ENCODE data around the gene RHD. TPM values are rescaled to one million over a fixed set of nuclear protein-coding genes. Genes with fewer than 3 reads are reported as not detected.
A peak's percentile ranks its signal among the peaks of the same experiment; 100 is the strongest.
"Not testable (repeated sequence)": the region's sequence is repeated elsewhere in the genome, so short reads cannot be mapped to it uniquely, and the experiment has no call there.

Gene RHD
- total RNA-seq, 2 experiments from 2014 or later, result not detected

DNA sequence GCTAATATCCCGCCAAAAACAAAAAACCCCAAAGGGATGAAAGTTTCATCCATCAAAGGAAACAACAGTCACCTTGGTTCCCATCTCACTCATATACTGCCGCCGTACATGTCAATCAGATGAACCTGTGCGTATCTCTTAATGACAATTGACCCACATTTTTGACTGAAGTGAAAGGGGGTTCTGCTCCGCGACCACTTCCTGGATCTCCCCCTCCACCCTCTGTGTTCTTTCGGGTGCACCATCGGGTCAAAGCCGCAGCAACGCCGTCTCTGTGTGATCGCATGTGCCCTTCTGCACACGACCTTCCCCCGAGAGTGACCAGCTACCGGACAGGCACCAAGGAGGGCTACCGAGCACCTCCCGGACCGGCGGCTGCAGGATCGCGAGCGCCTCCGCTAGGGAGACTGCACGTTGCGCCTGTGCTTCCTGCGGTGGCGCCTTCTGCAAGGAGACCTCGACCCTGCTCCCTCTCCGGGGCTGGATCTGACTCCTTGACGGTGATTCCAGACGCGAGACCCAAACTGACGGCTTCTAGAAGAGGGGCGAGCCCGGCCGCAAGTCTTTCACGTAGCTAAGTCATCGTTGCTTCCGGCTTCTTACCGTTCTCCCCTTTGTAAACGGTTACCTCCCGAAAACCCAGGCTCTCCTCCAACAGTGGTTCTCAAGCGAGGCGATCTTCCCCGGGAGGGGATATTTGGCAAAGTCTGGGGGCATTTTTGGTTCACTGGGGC, 5.6 kb upstream of the RHD start:
- peak overlapping the region; percentile 88 for H3K27ac Mint-ChIP-seq
- CTCF ChIA-PET; H3K36me3 Mint-ChIP-seq (ENCODE audit: low read depth); H3K27me3 Mint-ChIP-seq (ENCODE audit: low read depth); H3K9me3 Mint-ChIP-seq: not testable (repeated sequence)
- DNase-seq, result peak; percentile 34
- peak overlapping the region; percentile 86 for H3K4me3 Mint-ChIP-seq
- peaks cover 11% of the 10 kb centered on the region for H3K4me1 Mint-ChIP-seq (ENCODE audit: low read depth)
- intact Hi-C loops (cut with micrococcal nuclease), result loop anchor here (1.0 kb wide), 1 partner anchor 19 kb away; the partner anchor contains the start of gene RSRP1

- peak overlapping the region; percentile 74 for H3K27ac Mint-ChIP-seq
- peak; percentile 83 for DNase-seq
- H3K4me1 Mint-ChIP-seq (ENCODE audit: low read depth); H3K36me3 Mint-ChIP-seq (ENCODE audit: low read depth); H3K27me3 Mint-ChIP-seq (ENCODE audit: low read depth); H3K9me3 Mint-ChIP-seq; intact Hi-C loops (cut with micrococcal nuclease); CTCF ChIA-PET: not testable (repeated sequence)
- peak overlapping the region; percentile 70 for H3K4me3 Mint-ChIP-seq
Observed at GRCh38 chr1:25267288-25268142, 4.8 kb upstream of the RHD start.

- H3K4me1 Mint-ChIP-seq (ENCODE audit: low read depth); H3K36me3 Mint-ChIP-seq (ENCODE audit: low read depth); CTCF ChIA-PET; H3K27me3 Mint-ChIP-seq (ENCODE audit: low read depth); H3K9me3 Mint-ChIP-seq; intact Hi-C loops (cut with micrococcal nuclease); DNase-seq: not testable (repeated sequence)
- H3K27ac Mint-ChIP-seq, result peak overlapping the region; percentile 74
- H3K4me3 Mint-ChIP-seq, result peak overlapping the region; percentile 70
Observed at GRCh38 chr1:25268143-25268760, 4.1 kb upstream of the RHD start.

GRCh38 chr1:25275648-25276047, 3.3 kb downstream of the RHD start:
- H3K27ac Mint-ChIP-seq; H3K4me3 Mint-ChIP-seq; H3K4me1 Mint-ChIP-seq (ENCODE audit: low read depth); DNase-seq; H3K9me3 Mint-ChIP-seq; H3K36me3 Mint-ChIP-seq (ENCODE audit: low read depth); CTCF ChIA-PET; intact Hi-C loops (cut with micrococcal nuclease); H3K27me3 Mint-ChIP-seq (ENCODE audit: low read depth): not testable (repeated sequence)

GRCh38 chr1:25277295-25277694, 5.0 kb downstream of the RHD start:
- DNase-seq; H3K4me1 Mint-ChIP-seq (ENCODE audit: low read depth); H3K4me3 Mint-ChIP-seq; H3K27ac Mint-ChIP-seq; H3K9me3 Mint-ChIP-seq; H3K27me3 Mint-ChIP-seq (ENCODE audit: low read depth); intact Hi-C loops (cut with micrococcal nuclease); H3K36me3 Mint-ChIP-seq (ENCODE audit: low read depth); CTCF ChIA-PET: not testable (repeated sequence)

- H3K9me3 Mint-ChIP-seq; H3K36me3 Mint-ChIP-seq (ENCODE audit: low read depth); H3K27ac Mint-ChIP-seq; CTCF ChIA-PET; H3K4me1 Mint-ChIP-seq (ENCODE audit: low read depth); H3K27me3 Mint-ChIP-seq (ENCODE audit: low read depth); DNase-seq; H3K4me3 Mint-ChIP-seq; intact Hi-C loops (cut with micrococcal nuclease): not testable (repeated sequence)
Observed at GRCh38 chr1:25278358-25278757, 6.0 kb downstream of the RHD start.

- H3K4me1 Mint-ChIP-seq (ENCODE audit: low read depth); H3K27ac Mint-ChIP-seq; DNase-seq; H3K9me3 Mint-ChIP-seq; intact Hi-C loops (cut with micrococcal nuclease); H3K36me3 Mint-ChIP-seq (ENCODE audit: low read depth); H3K27me3 Mint-ChIP-seq (ENCODE audit: low read depth); H3K4me3 Mint-ChIP-seq; CTCF ChIA-PET: not testable (repeated sequence)
Observed at GRCh38 chr1:25278790-25279189, 6.5 kb downstream of the RHD start.

GRCh38 chr1:25279693-25280111, 7.4 kb downstream of the RHD start:
- H3K4me3 Mint-ChIP-seq; DNase-seq; H3K4me1 Mint-ChIP-seq (ENCODE audit: low read depth); H3K36me3 Mint-ChIP-seq (ENCODE audit: low read depth); H3K27me3 Mint-ChIP-seq (ENCODE audit: low read depth); CTCF ChIA-PET; H3K9me3 Mint-ChIP-seq; H3K27ac Mint-ChIP-seq; intact Hi-C loops (cut with micrococcal nuclease): not testable (repeated sequence)

DNA sequence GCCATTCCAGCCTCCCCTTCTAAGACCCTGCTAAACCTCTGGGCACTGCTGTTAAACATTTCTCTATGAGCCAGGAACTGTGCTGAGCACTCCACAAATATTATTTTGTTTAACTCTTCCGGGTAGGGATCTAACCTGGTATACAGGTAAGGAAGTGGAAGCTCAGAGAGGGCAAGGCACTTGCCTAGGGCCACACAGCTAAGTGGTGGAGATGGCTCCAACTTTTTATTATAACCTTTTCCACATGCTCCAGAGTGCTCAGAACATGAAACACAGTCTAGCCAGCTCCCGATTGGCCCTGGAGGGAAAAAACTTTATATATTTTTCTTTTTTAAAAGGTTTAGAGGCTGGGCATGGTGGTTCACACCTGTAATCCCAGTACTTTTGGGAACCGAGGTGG, 13.6 kb downstream of the RHD start:
- H3K9me3 Mint-ChIP-seq; H3K36me3 Mint-ChIP-seq (ENCODE audit: low read depth); H3K4me3 Mint-ChIP-seq; intact Hi-C loops (cut with micrococcal nuclease); DNase-seq; H3K4me1 Mint-ChIP-seq (ENCODE audit: low read depth); H3K27ac Mint-ChIP-seq; H3K27me3 Mint-ChIP-seq (ENCODE audit: low read depth): not testable (repeated sequence)
- CTCF ChIA-PET, result interaction anchor here (0.6 to 1.1 kb wide), 2 partner anchors 201 to 204 kb away, joined by 4 read pairs; no protein-coding TSS in a partner anchor

DNA sequence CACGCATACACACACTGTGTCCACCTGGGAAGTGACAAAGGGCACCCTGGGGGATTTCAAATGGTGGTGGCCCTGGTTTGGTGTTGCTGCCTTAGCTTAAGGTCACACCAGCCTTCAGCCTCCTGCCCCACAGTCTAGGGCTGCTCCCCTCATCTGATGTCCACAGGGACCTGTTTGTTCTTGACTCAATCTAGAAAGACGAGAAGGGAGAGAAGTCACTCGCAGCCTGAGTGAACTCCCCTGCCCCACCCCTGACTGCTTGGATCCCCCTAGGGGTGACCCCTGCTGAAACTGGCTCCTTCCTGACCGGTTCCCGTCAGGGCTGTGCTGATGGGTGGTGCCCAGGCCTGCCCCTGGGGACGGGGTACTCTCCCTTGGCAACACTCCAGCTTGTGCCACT, 14.9 kb downstream of the RHD start:
- intact Hi-C loops (cut with micrococcal nuclease); DNase-seq; H3K27ac Mint-ChIP-seq; H3K4me3 Mint-ChIP-seq; H3K36me3 Mint-ChIP-seq (ENCODE audit: low read depth); H3K27me3 Mint-ChIP-seq (ENCODE audit: low read depth); H3K9me3 Mint-ChIP-seq; H3K4me1 Mint-ChIP-seq (ENCODE audit: low read depth): not testable (repeated sequence)
- CTCF ChIA-PET, result interaction anchor here (0.6 kb wide), 1 partner anchor 81 kb away, joined by 3 read pairs; no protein-coding TSS in a partner anchor

GRCh38 chr1:25288573-25289101, 16.3 kb downstream of the RHD start:
- H3K4me1 Mint-ChIP-seq (ENCODE audit: low read depth); H3K36me3 Mint-ChIP-seq (ENCODE audit: low read depth); H3K27ac Mint-ChIP-seq; DNase-seq; H3K9me3 Mint-ChIP-seq; H3K4me3 Mint-ChIP-seq; H3K27me3 Mint-ChIP-seq (ENCODE audit: low read depth); CTCF ChIA-PET; intact Hi-C loops (cut with micrococcal nuclease): not testable (repeated sequence)

GRCh38 chr1:25290043-25290442, 17.7 kb downstream of the RHD start:
- H3K4me3 Mint-ChIP-seq; DNase-seq; intact Hi-C loops (cut with micrococcal nuclease); H3K4me1 Mint-ChIP-seq (ENCODE audit: low read depth); H3K36me3 Mint-ChIP-seq (ENCODE audit: low read depth); H3K9me3 Mint-ChIP-seq; CTCF ChIA-PET; H3K27me3 Mint-ChIP-seq (ENCODE audit: low read depth); H3K27ac Mint-ChIP-seq: not testable (repeated sequence)

All from activated naive CD4-positive, alpha-beta T cell treated with anti-CD3 and anti-CD28 coated beads for 36 hours (primary cell).